Measurements from ENCODE around the gene FAM120AOS.

DNA sequence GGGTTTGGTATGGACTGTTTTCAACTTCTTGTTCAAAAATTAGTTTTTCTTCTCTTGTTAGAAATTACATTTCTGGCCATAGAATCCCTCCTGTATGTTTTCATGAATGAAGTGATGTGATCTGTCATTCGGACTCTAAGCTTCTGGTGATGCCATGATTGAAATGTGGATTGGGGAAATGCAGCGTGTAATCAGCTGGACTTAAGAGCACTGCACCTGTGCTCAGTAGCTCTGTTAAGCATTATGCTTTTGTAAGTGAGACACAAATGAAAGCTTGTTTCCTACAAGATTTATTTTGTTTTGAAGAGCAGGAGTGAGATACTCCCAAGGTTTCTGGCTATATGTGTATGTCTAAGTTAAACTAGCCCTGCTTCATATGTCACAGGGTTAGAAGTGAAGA lies 24.0 kb upstream of the FAM120AOS start:
- TF ChIP-seq, protein P1, sequence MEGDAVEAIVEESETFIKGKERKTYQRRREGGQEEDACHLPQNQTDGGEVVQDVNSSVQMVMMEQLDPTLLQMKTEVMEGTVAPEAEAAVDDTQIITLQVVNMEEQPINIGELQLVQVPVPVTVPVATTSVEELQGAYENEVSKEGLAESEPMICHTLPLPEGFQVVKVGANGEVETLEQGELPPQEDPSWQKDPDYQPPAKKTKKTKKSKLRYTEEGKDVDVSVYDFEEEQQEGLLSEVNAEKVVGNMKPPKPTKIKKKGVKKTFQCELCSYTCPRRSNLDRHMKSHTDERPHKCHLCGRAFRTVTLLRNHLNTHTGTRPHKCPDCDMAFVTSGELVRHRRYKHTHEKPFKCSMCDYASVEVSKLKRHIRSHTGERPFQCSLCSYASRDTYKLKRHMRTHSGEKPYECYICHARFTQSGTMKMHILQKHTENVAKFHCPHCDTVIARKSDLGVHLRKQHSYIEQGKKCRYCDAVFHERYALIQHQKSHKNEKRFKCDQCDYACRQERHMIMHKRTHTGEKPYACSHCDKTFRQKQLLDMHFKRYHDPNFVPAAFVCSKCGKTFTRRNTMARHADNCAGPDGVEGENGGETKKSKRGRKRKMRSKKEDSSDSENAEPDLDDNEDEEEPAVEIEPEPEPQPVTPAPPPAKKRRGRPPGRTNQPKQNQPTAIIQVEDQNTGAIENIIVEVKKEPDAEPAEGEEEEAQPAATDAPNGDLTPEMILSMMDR (IDR thresholded peaks at IDR 0.05) = no peak
- no peak for TF ChIP-seq TCF7L2 (IDR thresholded peaks at IDR 0.05; ENCODE audit: low read depth, low read length)
